NCI-H187 (cell line): ENCODE data around the gene TRIM59.
"Not testable (repeated sequence)": the region's sequence is repeated elsewhere in the genome, so short reads cannot be mapped to it uniquely, and the experiment has no call there.

ENCODE experiments used
- DNase-seq, 2 experiments: peaks; one replicate each; lab custom pipeline; 2025; lab: John Stamatoyannopoulos, UW

Gene TRIM59

GRCh38 chr3:160454995-160455394, 5.4 kb upstream of the TRIM59 start:
- no peak for DNase-seq

- DNase-seq: not testable (repeated sequence)
Measured at GRCh38 chr3:160452251-160452650, 2.7 kb upstream of the TRIM59 start.

DNA sequence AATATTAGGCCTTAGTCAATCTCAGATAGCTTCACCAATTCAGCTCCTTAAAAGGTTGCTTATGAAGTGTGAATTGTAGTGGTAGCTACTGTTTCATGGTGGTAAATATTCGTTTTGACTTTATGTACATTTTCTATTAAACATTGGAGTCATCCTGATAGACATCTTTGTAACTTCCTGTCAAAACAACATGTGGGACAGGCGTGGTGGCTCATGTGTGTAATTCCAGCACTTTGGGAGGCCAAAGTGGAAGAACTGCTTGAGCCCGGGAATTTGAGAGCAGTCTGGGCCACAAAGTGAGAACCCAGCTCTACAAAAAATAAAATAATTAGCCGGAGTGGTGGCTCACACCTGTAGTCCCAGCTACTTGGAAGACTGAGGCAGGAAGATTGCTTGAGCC, 2.0 kb upstream of the TRIM59 start:
- no peak for DNase-seq

GRCh38 chr3:160450846-160451245, 1.3 kb upstream of the TRIM59 start:
- DNase-seq: no peak

DNA sequence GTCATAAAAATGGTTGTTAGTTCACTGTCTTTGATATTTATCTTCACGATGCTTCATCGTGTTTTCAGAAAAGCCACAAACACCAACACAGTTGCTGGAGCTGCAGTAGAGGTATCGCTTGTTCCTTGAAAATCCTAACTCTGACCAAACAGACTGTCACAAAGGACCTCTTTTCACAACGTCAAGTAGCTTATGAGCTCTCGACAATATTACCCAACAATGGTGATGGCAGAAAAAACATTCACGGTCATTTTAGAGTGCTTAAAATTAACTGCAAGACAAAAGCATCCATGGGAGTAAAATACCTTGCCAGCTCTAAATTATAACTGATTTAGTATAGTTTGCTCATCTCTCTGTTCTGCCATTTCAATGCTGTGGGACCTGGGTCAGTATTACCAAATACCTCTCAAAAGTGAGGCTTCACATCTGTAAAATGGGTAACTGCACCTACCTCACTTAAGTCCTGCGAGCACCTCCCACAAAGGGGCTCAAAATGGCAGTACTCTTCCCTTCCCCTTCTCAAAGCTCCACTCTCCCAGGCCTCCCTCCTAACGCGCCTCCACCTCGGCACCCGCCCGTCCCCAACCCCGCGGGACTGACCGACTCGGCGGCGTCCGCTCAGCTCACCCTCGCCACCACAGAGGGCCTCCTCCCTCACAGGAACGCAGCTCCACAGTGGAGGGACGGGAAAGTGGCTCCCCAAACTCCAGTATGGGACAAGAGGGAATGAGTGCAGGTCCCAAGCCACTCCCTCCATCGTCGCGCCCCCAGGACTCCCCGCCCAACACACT, 546 bp downstream of the TRIM59 start:
- no peak for DNase-seq

DNA sequence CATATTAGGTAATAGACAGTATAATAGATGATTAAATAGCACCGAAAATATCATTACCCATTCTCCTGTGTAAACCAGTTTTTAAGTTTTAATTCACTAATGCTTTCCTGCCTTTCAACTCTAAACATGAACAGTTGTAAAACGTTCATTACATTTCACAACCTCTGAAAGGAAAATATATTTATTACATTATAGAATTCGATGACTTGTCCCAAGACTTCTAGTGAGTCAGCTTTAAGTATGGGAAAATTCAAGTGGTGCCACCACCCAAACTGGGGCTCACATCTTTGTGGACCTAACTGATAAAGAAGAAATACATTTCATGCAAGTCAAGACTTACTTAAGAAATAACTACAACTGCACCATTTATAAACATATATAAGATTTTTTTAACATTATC, 2.0 kb downstream of the TRIM59 start:
- DNase-seq: no peak

DNA sequence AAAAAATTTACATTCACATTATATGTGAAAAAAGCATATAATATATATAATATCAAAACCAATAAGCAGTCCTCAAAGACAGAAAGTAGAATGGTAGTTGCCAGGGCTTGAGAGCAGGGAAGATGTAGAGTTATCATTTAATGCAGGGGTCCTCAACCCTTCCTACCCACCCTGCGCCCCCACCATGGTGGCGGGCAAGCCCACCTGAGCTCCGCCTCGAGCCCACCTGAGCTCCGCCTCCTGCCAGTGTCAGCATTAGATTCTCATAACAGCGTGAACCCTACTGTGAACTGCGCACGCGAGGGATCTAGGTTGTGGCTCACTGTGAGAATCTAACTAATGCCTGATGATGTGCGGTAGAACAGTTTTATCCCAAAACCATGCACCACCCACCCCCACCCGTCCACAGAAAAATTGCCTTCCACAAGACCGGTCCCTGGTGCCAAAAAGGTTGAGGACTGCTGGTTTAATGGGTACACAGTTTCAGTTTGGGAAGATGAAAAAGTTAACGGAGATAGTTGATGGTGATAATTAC, 3.0 kb downstream of the TRIM59 start:
- DNase-seq: no peak

GRCh38 chr3:160445854-160446253, 3.7 kb downstream of the TRIM59 start:
- DNase-seq: no peak

DNA sequence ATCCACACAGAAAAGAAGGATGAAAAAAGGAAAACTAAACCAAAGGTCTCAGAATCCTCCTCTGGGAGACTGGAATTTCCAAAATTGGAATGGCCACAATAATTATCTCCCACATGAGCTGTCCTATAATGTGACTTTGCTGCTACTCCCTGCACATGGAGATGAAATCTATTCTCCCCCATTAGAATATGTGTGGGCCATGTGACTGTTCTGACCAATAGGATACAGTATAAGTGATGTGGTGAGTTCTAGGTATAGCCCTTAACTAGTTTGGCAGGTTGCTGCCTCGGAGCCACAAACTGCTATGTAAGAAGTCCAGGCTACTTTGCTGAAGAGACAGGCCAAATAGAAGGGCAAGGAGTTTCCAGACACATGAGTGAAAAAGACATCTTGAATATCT, 5.2 kb downstream of the TRIM59 start:
- no peak for DNase-seq

DNA sequence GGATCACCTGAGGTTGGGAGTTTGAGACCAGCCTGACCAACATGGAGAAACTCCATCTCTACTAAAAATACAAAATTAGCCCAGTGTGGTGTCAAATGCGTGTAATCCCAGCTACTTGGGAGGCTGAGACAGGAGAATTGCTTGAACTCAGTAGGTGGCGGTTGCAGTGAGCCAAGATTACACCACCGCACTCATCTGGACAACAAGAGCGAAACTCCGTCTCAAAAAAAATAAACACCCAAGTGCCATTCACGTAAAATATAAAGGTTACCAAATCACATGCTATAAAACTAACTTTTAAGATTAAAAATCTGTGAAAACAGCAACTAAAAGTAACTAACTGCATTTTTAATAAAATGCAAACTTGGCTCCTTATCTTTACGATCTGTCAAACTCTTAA, 8.9 kb downstream of the TRIM59 start:
- no peak for DNase-seq

- DNase-seq: no peak
Measured at GRCh38 chr3:160437083-160437455, 12.5 kb downstream of the TRIM59 start.

DNA sequence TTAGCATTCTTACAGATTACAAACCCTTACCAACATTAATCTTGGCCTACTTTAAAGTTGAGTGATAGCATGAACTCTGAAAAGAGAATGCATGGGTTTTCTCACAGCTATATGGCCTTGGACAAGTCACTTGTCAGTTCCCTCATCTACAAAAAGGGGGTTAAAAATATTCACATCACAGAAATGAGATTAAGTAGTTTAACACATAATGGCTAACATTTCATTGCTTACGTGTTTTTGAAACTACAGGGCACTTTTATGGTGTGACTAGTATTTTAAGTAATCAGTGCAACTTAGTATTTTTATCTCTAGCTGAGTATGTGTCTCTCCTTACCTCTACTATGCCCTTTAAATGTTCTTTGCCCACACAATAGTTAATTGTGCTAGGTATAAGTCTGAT, 13.8 kb downstream of the TRIM59 start:
- DNase-seq: no peak

DNA sequence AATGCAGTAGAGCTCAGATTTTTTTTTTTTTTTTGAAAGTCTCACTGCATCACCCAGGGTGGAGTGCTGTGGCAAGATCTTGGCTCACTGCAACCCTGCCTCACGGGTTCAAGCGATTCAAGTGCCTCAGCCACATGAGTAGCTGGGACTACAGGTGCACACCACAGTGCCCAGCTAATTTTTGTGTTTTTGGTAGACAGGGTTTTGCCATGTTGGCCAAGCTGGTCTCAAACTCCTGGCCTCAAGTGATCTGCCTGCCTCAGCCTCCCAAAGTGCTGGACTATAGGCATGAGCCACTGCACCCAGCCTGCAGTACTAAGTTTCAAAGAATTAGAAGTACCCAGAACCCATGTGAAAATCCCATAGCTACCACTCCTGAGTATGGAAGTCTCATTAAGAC, 14.5 kb downstream of the TRIM59 start:
- no peak for DNase-seq

- no peak for DNase-seq
Measured at GRCh38 chr3:160434071-160434470, 15.5 kb downstream of the TRIM59 start.

GRCh38 chr3:160427832-160428424, 21.7 kb downstream of the TRIM59 start:
- no peak for DNase-seq

- no peak for DNase-seq
Measured at GRCh38 chr3:160417311-160417710, 32.3 kb downstream of the TRIM59 start.

GRCh38 chr3:160413613-160414248, 35.9 kb downstream of the TRIM59 start:
- peak in 1 of 2 experiments; percentile 5 for DNase-seq

DNA sequence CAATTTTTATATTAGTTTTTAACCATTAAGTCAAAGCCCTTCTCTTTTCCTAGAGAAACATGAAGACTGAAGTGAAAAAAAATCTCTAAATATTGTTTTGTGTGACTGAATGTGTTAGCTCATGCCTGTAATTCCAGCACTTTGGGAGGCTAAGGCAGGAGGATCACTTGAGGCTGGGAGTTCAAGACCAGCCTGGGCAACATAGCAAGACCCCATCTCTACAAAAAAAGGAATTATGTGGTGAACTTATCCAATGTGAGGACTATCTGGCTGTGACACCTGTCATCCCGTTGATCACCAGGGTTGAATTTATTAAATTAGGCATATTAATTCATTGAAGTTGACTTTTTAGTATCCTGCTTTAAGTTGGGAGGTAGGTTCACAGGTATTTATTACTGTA, 37.1 kb downstream of the TRIM59 start:
- DNase-seq: no peak

- no peak for DNase-seq
Measured at GRCh38 chr3:160409812-160410610, 39.6 kb downstream of the TRIM59 start.

- DNase-seq: no peak
Measured at GRCh38 chr3:160403796-160404470, 45.7 kb downstream of the TRIM59 start.

- no peak for DNase-seq
Measured at GRCh38 chr3:160403028-160403545, 46.5 kb downstream of the TRIM59 start.
